H1 (cell line): ENCODE measurements around the gene GFI1B. TPM values are rescaled to one million over a fixed set of nuclear protein-coding genes. Genes with fewer than 3 reads are reported as not detected.

Experiments
- CTCF ChIA-PET: fragments of 300-600 bp; sonication (Branson Sonifier 250); formaldehyde crosslinking; loops from one replicate; lab custom pipeline; 2021; ENCODE audit not compliant: partially characterized antibody; lab: Charles Lee
- POLR2A ChIA-PET: fragments of 300-600 bp; sonication (Branson Sonifier 250); formaldehyde crosslinking; loops from one replicate; lab custom pipeline; 2021; ENCODE audit warnings: inconsistent platforms; ENCODE audit not compliant: partially characterized antibody; lab: Charles Lee
- DNase-seq, 2 experiments: peaks; one replicate each; pipeline versions ENCODE4 v3.0.0 to v3.0.0-alpha.2; 2010 to 2022; ENCODE audit warnings: low spot score in 2 of 2, low read depth in 1 of 2, mixed read lengths in 1 of 2
- FAIRE-seq: peaks from 2 replicates; lab custom pipeline; 2011; peaks lifted over from hg19 to GRCh38; lab: Jason Lieb, UNC
- H2AFZ ChIP-seq: 2 replicates; pipeline ENCODE4 v1.8.1; 2012; ENCODE audit warnings: low read length, inconsistent platforms
- H2AK5ac ChIP-seq: 2 replicates; pipeline ENCODE4 v1.6.1; 2013; ENCODE audit warnings: low read depth, low read length
- H2BK120ac ChIP-seq: replicated peaks from 2 replicates; pipeline ENCODE3; 2013; ENCODE audit warnings: low read depth, low read length, inconsistent platforms
- H2BK12ac ChIP-seq: 2 replicates; pipeline ENCODE4 v1.6.1; 2013; ENCODE audit warnings: low read depth, low read length
- H2BK15ac ChIP-seq: 2 replicates; pipeline ENCODE4 v1.6.1; 2013; ENCODE audit warnings: low read length
- H2BK20ac ChIP-seq: 2 replicates; pipeline ENCODE4 v1.6.1; 2013; ENCODE audit warnings: low read length
- H2BK5ac ChIP-seq: 2 replicates; pipeline ENCODE4 v1.6.1; 2013; ENCODE audit warnings: low read depth, low read length
- H3K14ac ChIP-seq: 2 replicates; pipeline ENCODE4 v1.6.1; 2013; ENCODE audit warnings: inconsistent platforms; ENCODE audit not compliant: insufficient read length
- H3K18ac ChIP-seq: 2 replicates; pipeline ENCODE4 v1.6.1; 2013; ENCODE audit warnings: low read length; ENCODE audit errors: extremely low read depth
- H3K23ac ChIP-seq: 2 replicates; pipeline ENCODE4 v1.6.1; 2013; ENCODE audit warnings: inconsistent platforms; ENCODE audit not compliant: insufficient read length
- H3K23me2 ChIP-seq: 2 replicates; pipeline ENCODE4 v1.6.1; 2013; ENCODE audit warnings: low read depth, low read length
- H3K27ac ChIP-seq: 2 replicates; pipeline ENCODE4 v1.6.1; 2011; ENCODE audit warnings: low read depth, low read length, inconsistent platforms
- H3K27me3 ChIP-seq, 4 experiments: replicated peaks in 1 of 4; 1 replicate in 1 of 4; 2 replicates in 3 of 4; pipeline versions ENCODE4 v1.6.1 to v1.8.1; 2011 to 2013; ENCODE audit warnings: low read length in 3 of 4, mild to moderate bottlenecking in 3 of 4, inconsistent platforms in 2 of 4, mixed read lengths in 2 of 4, moderate library complexity in 1 of 4; ENCODE audit not compliant: control insufficient read depth in 3 of 4, insufficient read depth in 3 of 4; ENCODE audit errors: extremely low read depth in 1 of 4
- H3K36me3 ChIP-seq, 4 experiments: 2 replicates each; pipeline versions ENCODE4 v1.6.1 to v1.8.1; 2011 to 2013; ENCODE audit warnings: mild to moderate bottlenecking in 4 of 4, low read length in 3 of 4, moderate library complexity in 2 of 4, control low read depth in 1 of 4, inconsistent platforms in 1 of 4; ENCODE audit not compliant: insufficient read depth in 4 of 4, control insufficient read depth in 2 of 4
- H3K4ac ChIP-seq: replicated peaks from 2 replicates; pipeline ENCODE3; 2013; ENCODE audit warnings: low read length, low read depth, mixed read lengths, inconsistent platforms; ENCODE audit not compliant: insufficient read length
- H3K4me1 ChIP-seq, 4 experiments: replicated peaks in 1 of 4; 1 replicate in 1 of 4; 2 replicates in 3 of 4; pipeline versions ENCODE4 v1.6.1 to v1.8.1; 2011 to 2013; ENCODE audit warnings: low read length in 3 of 4, inconsistent platforms in 2 of 4, mixed read lengths in 1 of 4; ENCODE audit not compliant: insufficient read depth in 4 of 4, control insufficient read depth in 3 of 4
- H3K4me2 ChIP-seq, 2 experiments: 2 replicates each; pipeline versions ENCODE4 v1.6.1 to v1.8.1; 2011 to 2013; ENCODE audit warnings: low read depth in 2 of 2, low read length in 2 of 2, control low read depth in 1 of 2, inconsistent platforms in 1 of 2, mild to moderate bottlenecking in 1 of 2; ENCODE audit not compliant: insufficient read depth in 1 of 2
- H3K4me3 ChIP-seq, 4 experiments: fragments of 200-600, 300-600 bp in 1 of 4; sonication (generic), shearing (Covaris generic), sonication (Bioruptor Twin) in 1 of 4; 2 replicates each; pipeline versions ENCODE4 v1.5.1 to v1.8.1; 2011 to 2016; ENCODE audit warnings: low read length in 4 of 4, low read depth in 3 of 4, control low read depth in 2 of 4, inconsistent platforms in 2 of 4, mild to moderate bottlenecking in 2 of 4, mixed read lengths in 1 of 4, moderate library complexity in 1 of 4; ENCODE audit not compliant: insufficient read depth in 2 of 4; ENCODE audit errors: extremely low read depth in 1 of 4
- H3K56ac ChIP-seq: replicated peaks from 2 replicates; pipeline ENCODE3; 2013; ENCODE audit warnings: low read depth, mild to moderate bottlenecking, mixed read lengths, low read length, inconsistent platforms; ENCODE audit not compliant: insufficient read length
- H3K79me1 ChIP-seq: 2 replicates; pipeline ENCODE4 v1.6.1; 2013; ENCODE audit warnings: low read depth, low read length, control low read depth
- H3K79me2 ChIP-seq, 2 experiments: 2 replicates each; pipeline versions ENCODE4 v1.6.1 to v1.8.1; 2012 to 2013; ENCODE audit warnings: low read length in 2 of 2, mild to moderate bottlenecking in 2 of 2, inconsistent platforms in 1 of 2; ENCODE audit not compliant: insufficient read depth in 2 of 2, control insufficient read depth in 1 of 2
- H3K9ac ChIP-seq, 4 experiments: replicated peaks in 1 of 4; 1 replicate in 1 of 4; 2 replicates in 3 of 4; pipeline versions ENCODE4 v1.6.1 to v1.8.1; 2011 to 2013; ENCODE audit warnings: low read depth in 3 of 4, low read length in 3 of 4, control low read depth in 2 of 4, mild to moderate bottlenecking in 2 of 4, moderate library complexity in 2 of 4, inconsistent platforms in 1 of 4; ENCODE audit errors: extremely low read depth in 1 of 4
- H3K9me3 ChIP-seq, 2 experiments: 2 replicates each; pipeline versions ENCODE4 v1.6.1 to v1.8.1; 2012 to 2013; ENCODE audit warnings: mild to moderate bottlenecking in 2 of 2, moderate library complexity in 2 of 2, control low read depth in 1 of 2, inconsistent platforms in 1 of 2, low read depth in 1 of 2, low read length in 1 of 2, mixed read lengths in 1 of 2; ENCODE audit not compliant: insufficient read depth in 2 of 2
- H4K20me1 ChIP-seq, 2 experiments: replicated peaks in 1 of 2; 2 replicates each; pipeline versions ENCODE3 to v1.8.1; 2011 to 2013; ENCODE audit warnings: inconsistent platforms in 2 of 2, low read length in 2 of 2, mild to moderate bottlenecking in 1 of 2; ENCODE audit not compliant: insufficient read depth in 2 of 2, control insufficient read depth in 1 of 2
- H4K5ac ChIP-seq: 2 replicates; pipeline ENCODE4 v1.6.1; 2013; ENCODE audit warnings: low read length, low read depth, mixed read lengths, inconsistent platforms; ENCODE audit not compliant: insufficient read length
- H4K8ac ChIP-seq: 2 replicates; pipeline ENCODE4 v1.8.0; 2013; ENCODE audit warnings: mild to moderate bottlenecking, moderate library complexity, low read length, inconsistent platforms; ENCODE audit not compliant: insufficient read depth; ENCODE audit errors: extremely low read depth
- H4K91ac ChIP-seq: replicated peaks from 2 replicates; pipeline ENCODE3; 2013; ENCODE audit warnings: low read length, mixed read lengths, inconsistent platforms; ENCODE audit not compliant: insufficient read length
- EGR1 ChIP-seq: IDR thresholded peaks from 2 replicates; pipeline ENCODE4 v1.6.1; 2011; ENCODE audit warnings: low read depth, low read length, borderline replicate concordance
- GABPA ChIP-seq: IDR thresholded peaks from 2 replicates; pipeline ENCODE4 v1.6.1; 2011; ENCODE audit warnings: mild to moderate bottlenecking, low read length, moderate library complexity, borderline replicate concordance; ENCODE audit not compliant: insufficient read depth
- SAP30 ChIP-seq: fragments of 300-600 bp; sonication (generic); IDR thresholded peaks from 2 replicates; pipeline ENCODE4 v1.7.1; 2012; ENCODE audit warnings: low read length, moderate library complexity, mild to moderate bottlenecking, inconsistent platforms; ENCODE audit not compliant: insufficient read depth, insufficient replicate concordance
- TEAD4 ChIP-seq: IDR thresholded peaks from 2 replicates; pipeline ENCODE4 v1.6.1; 2012; ENCODE audit warnings: low read depth, low read length, inconsistent platforms, mixed read lengths
- WGBS, 2 experiments: shearing (Covaris generic) in 1 of 2; methylation state at CpG; one replicate each; pipeline versions ENCODE4 v1.1.6 to v1.1.7; 2013 to 2015; ENCODE audit warnings: low lambda C conversion rate in 2 of 2, mixed read lengths in 2 of 2, inconsistent platforms in 1 of 2, low coverage in 1 of 2, missing lambda C conversion rate in 1 of 2; ENCODE audit not compliant: insufficient replicate concordance in 2 of 2, insufficient coverage in 1 of 2, insufficient read length in 1 of 2; ENCODE audit errors: extremely low coverage in 1 of 2, missing lambda C conversion rate in 1 of 2; 5-methylcytosine and 5-hydroxymethylcytosine counted together
- polyA plus RNA-seq, 7 experiments: library from polyadenylated mRNA; depleted of rRNA in 3 of 7; stranded (reverse) in 5 of 7; unstranded in 2 of 7; fragments of >200 nt in 5 of 7; fragments of 200-250 nt in 2 of 7; gene quantifications; 1 replicate in 5 of 7; 2 replicates in 1 of 7; 4 replicates in 1 of 7; pipeline versions ENCODE4 v1.2.1 to v1.2.3, GENCODE V29; 2011 to 2013; ENCODE audit warnings: missing spikeins in 2 of 7, mixed read lengths in 2 of 7
- total RNA-seq: library from RNA; stranded (reverse); fragmentation: NEBNext Ultra II Directional; extraction: Animal tissue kit (Norgen Biotek cat#: 25700); gene quantifications from 2 replicates; pipeline ENCODE4 v1.2.1, GENCODE V29; 2021

The GFI1B gene
- total and polyA plus RNA-seq, 2 of the 8 experiments (the other 6 are each of a cell fraction or from before 2014, with no cell fraction given), result 0.09 to 0.11 TPM

GRCh38 chr9:133014696-133015095, 36.2 kb downstream of the GFI1B start:
- WGBS, 2 experiments, result 89% methylated on average over 5 of the region's 5 CpGs; no CpG with 5 or more reads in 1 of the 2 experiments
- Histone ChIP-seq H3K23me2 (no peaks in the 10 kb centered on the region), H3K27ac (no peak overlapping the region), H3K9me3 (no peaks in the 10 kb centered on the region; a peak in 1 of 4 replicates), H4K8ac (no peak overlapping the region), H3K18ac (no peak overlapping the region), H3K79me1 (no peaks in the 10 kb centered on the region), H3K79me2 (no peaks in the 10 kb centered on the region), H2BK5ac (no peak overlapping the region), H3K14ac (no peak overlapping the region), H3K23ac (no peak overlapping the region), H2AFZ (no peak overlapping the region), H3K4ac (no peak overlapping the region), H3K4me2 (no peak overlapping the region), H3K36me3 (no peaks in the 10 kb centered on the region), H3K27me3 (0 out of 7 replicates have a peak, but pooled peaks cover 0 to 2% (median under 1%) of the 10 kb centered on the region in 4 experiments), H3K9ac (no peak overlapping the region), H2BK20ac (no peak overlapping the region), H2BK15ac (no peak overlapping the region), H3K56ac (no peak overlapping the region), H4K20me1 (no peaks in the 10 kb centered on the region), H3K4me3 (no peak overlapping the region), H4K91ac (no peak overlapping the region), H2AK5ac (no peak overlapping the region), H4K5ac (no peak overlapping the region), H2BK12ac (no peak overlapping the region), H3K4me1 (no peaks in the 10 kb centered on the region), H2BK120ac (no peak overlapping the region)
- ChIA-PET CTCF (no interaction called here), POLR2A (interaction anchor here (0.7 kb wide), 1 partner anchor 16 kb away, joined by 3 read pairs; the partner anchor contains the start of gene GTF3C5)
- DNase-seq (no peak), FAIRE-seq (no peak)
- no peak for TF ChIP-seq GABPA
- TF ChIP-seq SAP30, result no peak
- no peak for TF ChIP-seq TEAD4
- TF ChIP-seq EGR1, result no peak
